Measurements from ENCODE around the gene ZBTB47. TPM values are rescaled to one million over a fixed set of nuclear protein-coding genes. Genes with fewer than 3 reads are reported as not detected.

Gene ZBTB47
- total RNA-seq, 1 donor from 2014 or later = 4.4 TPM

GRCh38 chr3:42658091-42658770 lies 4.7 kb downstream of the ZBTB47 start:
- no peaks in the 10 kb centered on the region for H3K27me3 ChIP-seq

GRCh38 chr3:42658771-42659390 lies 5.4 kb downstream of the ZBTB47 start:
- no peaks in the 10 kb centered on the region for H3K27me3 ChIP-seq
- H4K20me1 ChIP-seq (ENCODE audit: low read depth) = peaks cover 10% of the 10 kb centered on the region
- TF ChIP-seq CTCF (IDR thresholded peaks at IDR 0.05) (no peak), EZH2phosphoT487 (IDR thresholded peaks at IDR 0.05) (no peak), EZH2 (IDR thresholded peaks at IDR 0.05) (no peak)
- no peaks in the 10 kb centered on the region for H3F3A ChIP-seq (ENCODE audit: low read depth)
- Mint-ChIP-seq H3K9me3 (peaks cover 2% of the 10 kb centered on the region), H3K27me3 (ENCODE audit: insufficient read depth, low read depth) (peaks cover 2% of the 10 kb centered on the region), H3K4me3 (no peak overlapping the region), H3K27ac (no peak overlapping the region), H3K36me3 (peaks cover 6% of the 10 kb centered on the region), H3K4me1 (peaks cover 12% of the 10 kb centered on the region)
- H3K4me1 ChIP-seq = peaks cover under 1% of the 10 kb centered on the region
- H3K9me3 ChIP-seq (ENCODE audit: low read depth) = no peaks in the 10 kb centered on the region
- no peak overlapping the region for H3K27ac ChIP-seq
- H3K79me2 ChIP-seq (ENCODE audit: low read depth) = no peaks in the 10 kb centered on the region
- no peak for DNase-seq (ENCODE audit: low spot score)
- no peak overlapping the region for H3K9ac ChIP-seq
- H3K36me3 ChIP-seq = no peaks in the 10 kb centered on the region
- no peak overlapping the region for H3K4me2 ChIP-seq
- H2AFZ ChIP-seq (replicated peaks) = no peak overlapping the region
- H3K4me3 ChIP-seq = no peak overlapping the region

More at GRCh38 chr3:42658091-42658770, 4.7 kb downstream of the ZBTB47 start:
- Histone ChIP-seq H3K9ac (no peak overlapping the region), H3K9me3 (ENCODE audit: low read depth) (no peaks in the 10 kb centered on the region), H3K4me2 (no peak overlapping the region), H3K4me1 (peaks cover 7% of the 10 kb centered on the region), H3K79me2 (ENCODE audit: low read depth) (no peaks in the 10 kb centered on the region), H3K27ac (no peak overlapping the region), H2AFZ (replicated peaks) (no peak overlapping the region), H4K20me1 (ENCODE audit: low read depth) (peaks cover 10% of the 10 kb centered on the region), H3K36me3 (no peaks in the 10 kb centered on the region), H3F3A (ENCODE audit: low read depth) (no peaks in the 10 kb centered on the region), H3K4me3 (no peak overlapping the region)
- Mint-ChIP-seq H3K27me3 (ENCODE audit: insufficient read depth, low read depth) (peaks cover 2% of the 10 kb centered on the region), H3K4me3 (no peak overlapping the region), H3K27ac (no peak overlapping the region), H3K9me3 (peaks cover 2% of the 10 kb centered on the region), H3K4me1 (peaks cover 14% of the 10 kb centered on the region), H3K36me3 (peaks cover 6% of the 10 kb centered on the region)
- TF ChIP-seq EZH2 (IDR thresholded peaks at IDR 0.05) (no peak), EZH2phosphoT487 (IDR thresholded peaks at IDR 0.05) (no peak), CTCF (IDR thresholded peaks at IDR 0.05) (no peak)
- DNase-seq (ENCODE audit: low spot score) = no peak

GRCh38 chr3:42659451-42660130 lies 6.1 kb downstream of the ZBTB47 start:
- no peaks in the 10 kb centered on the region for H3K36me3 ChIP-seq
- H3K27ac Mint-ChIP-seq = no peak overlapping the region
- no peak overlapping the region for H3K4me3 ChIP-seq
- H3K9ac ChIP-seq = no peak overlapping the region
- no peak overlapping the region for H3K27ac ChIP-seq
- H3K9me3 Mint-ChIP-seq = peaks cover 2% of the 10 kb centered on the region
- no peak for DNase-seq (ENCODE audit: low spot score)
- no peak overlapping the region for H2AFZ ChIP-seq (replicated peaks)
- H4K20me1 ChIP-seq (ENCODE audit: low read depth) = peaks cover 10% of the 10 kb centered on the region
- H3K9me3 ChIP-seq (ENCODE audit: low read depth) = no peaks in the 10 kb centered on the region
- no peaks in the 10 kb centered on the region for H3K27me3 ChIP-seq
- TF ChIP-seq EZH2phosphoT487 (IDR thresholded peaks at IDR 0.05) (no peak), EZH2 (IDR thresholded peaks at IDR 0.05) (no peak), CTCF (IDR thresholded peaks at IDR 0.05) (no peak)
- H3K4me2 ChIP-seq = no peak overlapping the region
- no peak overlapping the region for H3K4me3 Mint-ChIP-seq
- H3K4me1 Mint-ChIP-seq = peaks cover 12% of the 10 kb centered on the region
- H3K4me1 ChIP-seq = no peaks in the 10 kb centered on the region
- H3K36me3 Mint-ChIP-seq = peaks cover 6% of the 10 kb centered on the region
- H3K27me3 Mint-ChIP-seq (ENCODE audit: insufficient read depth, low read depth) = peaks cover 2% of the 10 kb centered on the region
- no peaks in the 10 kb centered on the region for H3F3A ChIP-seq (ENCODE audit: low read depth)
- no peaks in the 10 kb centered on the region for H3K79me2 ChIP-seq (ENCODE audit: low read depth)

All from neural progenitor cell (in vitro differentiated cells).